OCI-LY7 (cell line): ENCODE data around the gene MYOZ2.

Experiments
- EZH2phosphoT487 ChIP-seq: fragments of 200-600 bp; sonication (generic); IDR thresholded peaks from 2 replicates; pipeline ENCODE4 v1.6.1; 2018; ENCODE audit warnings: low read depth, borderline replicate concordance, mild to moderate bottlenecking, mixed run types, antibody characterized with exemption, low read length, moderate library complexity, mixed read lengths
- TF ChIP-seq, protein P1 (sequence below): fragments of 200-600 bp; sonication (generic); conservative IDR thresholded peaks from 2 replicates; pipeline ENCODE4 v1.5.1; 2014; ENCODE audit warnings: mild to moderate bottlenecking, antibody characterized with exemption, low read length, moderate library complexity, mixed read lengths

DNA sequence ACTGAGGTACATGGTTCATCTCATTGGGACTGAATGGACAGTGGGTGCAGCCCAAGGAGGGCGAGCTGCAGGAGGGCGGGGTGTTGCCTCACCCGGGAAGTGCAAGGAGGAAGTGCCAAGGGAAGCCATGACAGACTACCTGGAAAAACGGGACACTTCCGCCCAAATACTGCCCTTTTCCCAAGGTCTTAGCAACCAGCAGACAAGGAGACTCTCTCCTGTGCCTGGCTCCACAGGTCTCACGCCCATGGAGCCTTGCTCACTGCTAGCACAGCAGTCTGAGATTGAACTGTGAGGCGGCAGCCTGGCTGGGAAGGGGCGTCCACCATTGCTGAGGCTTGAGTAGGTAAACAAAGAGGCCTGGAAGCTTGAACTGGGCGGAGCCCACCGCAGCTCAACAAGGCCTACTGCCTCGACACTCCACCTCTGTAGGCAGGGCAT lies 62.2 kb downstream of the MYOZ2 start:
- TF ChIP-seq, protein P1, sequence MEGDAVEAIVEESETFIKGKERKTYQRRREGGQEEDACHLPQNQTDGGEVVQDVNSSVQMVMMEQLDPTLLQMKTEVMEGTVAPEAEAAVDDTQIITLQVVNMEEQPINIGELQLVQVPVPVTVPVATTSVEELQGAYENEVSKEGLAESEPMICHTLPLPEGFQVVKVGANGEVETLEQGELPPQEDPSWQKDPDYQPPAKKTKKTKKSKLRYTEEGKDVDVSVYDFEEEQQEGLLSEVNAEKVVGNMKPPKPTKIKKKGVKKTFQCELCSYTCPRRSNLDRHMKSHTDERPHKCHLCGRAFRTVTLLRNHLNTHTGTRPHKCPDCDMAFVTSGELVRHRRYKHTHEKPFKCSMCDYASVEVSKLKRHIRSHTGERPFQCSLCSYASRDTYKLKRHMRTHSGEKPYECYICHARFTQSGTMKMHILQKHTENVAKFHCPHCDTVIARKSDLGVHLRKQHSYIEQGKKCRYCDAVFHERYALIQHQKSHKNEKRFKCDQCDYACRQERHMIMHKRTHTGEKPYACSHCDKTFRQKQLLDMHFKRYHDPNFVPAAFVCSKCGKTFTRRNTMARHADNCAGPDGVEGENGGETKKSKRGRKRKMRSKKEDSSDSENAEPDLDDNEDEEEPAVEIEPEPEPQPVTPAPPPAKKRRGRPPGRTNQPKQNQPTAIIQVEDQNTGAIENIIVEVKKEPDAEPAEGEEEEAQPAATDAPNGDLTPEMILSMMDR = no peak
- no peak for TF ChIP-seq EZH2phosphoT487
